Heart right ventricle (tissue), 16 donors: ENCODE data around the gene RPL39L. TPM values are rescaled to one million over a fixed set of nuclear protein-coding genes. Genes with fewer than 3 reads are reported as not detected.
A peak's percentile ranks its signal among the peaks of the same experiment; 100 is the strongest.

Source experiments
- ATAC-seq, 8 donors: fragments of 200-7000 bp; cut with Tn5 transposase; one replicate each; pipeline ENCODE4 v1.9.1; 2020; ENCODE audit warnings: mild to moderate bottlenecking in 8 of 8, moderate library complexity in 8 of 8, moderate number of reproducible peaks in 1 of 8
- DNase-seq, 2 donors: peaks; one replicate each; pipeline ENCODE4 v3.0.0-alpha.2; 2020
- H3K27ac ChIP-seq, 10 donors: fragments of 200-600 bp; sonication (generic) in 2 of 10; one replicate each; pipeline versions ENCODE4 v1.5.0 to v1.8.0; 2020 to 2022; ENCODE audit warnings: mild to moderate bottlenecking in 3 of 10
- H3K27me3 ChIP-seq, 7 donors: fragments of 200-600 bp; one replicate each; pipeline ENCODE4 v1.8.0; 2021 to 2022; ENCODE audit warnings: mild to moderate bottlenecking in 2 of 7
- H3K36me3 ChIP-seq, 9 donors: fragments of 200-600 bp; sonication (generic) in 1 of 9; one replicate each; pipeline versions ENCODE4 v1.5.0 to v1.8.0; 2020 to 2022; ENCODE audit warnings: mild to moderate bottlenecking in 2 of 9
- H3K4me1 ChIP-seq, 9 donors: fragments of 200-600 bp; sonication (generic) in 1 of 9; one replicate each; pipeline versions ENCODE4 v1.5.0 to v1.8.0; 2020 to 2022; ENCODE audit warnings: mild to moderate bottlenecking in 4 of 9
- H3K4me3 ChIP-seq, 10 donors: fragments of 200-600 bp; sonication (generic) in 2 of 10; one replicate each; pipeline versions ENCODE4 v1.5.0 to v1.8.0; 2020 to 2022; ENCODE audit warnings: mild to moderate bottlenecking in 7 of 10, moderate library complexity in 2 of 10
- H3K9me3 ChIP-seq, 11 donors: fragments of 200-600 bp in 10 of 11; sonication (generic) in 2 of 11; one replicate each; pipeline versions ENCODE4 v1.5.0 to v1.8.0; 2013 to 2022; ENCODE audit warnings: mild to moderate bottlenecking in 2 of 11, control low read depth in 1 of 11, moderate library complexity in 1 of 11
- CTCF ChIP-seq, 9 donors: fragments of 200-600 bp; sonication (generic) in 2 of 9; IDR thresholded peaks; one replicate each; pipeline versions ENCODE4 v1.5.0 to v1.8.0; 2021 to 2022; ENCODE audit warnings: antibody characterized with exemption in 9 of 9, mild to moderate bottlenecking in 5 of 9, moderate library complexity in 1 of 9
- WGBS, 2 donors: extraction: QIAGEN DNeasy Blood & Tissue Kit; methylation state at CpG; one replicate each; pipeline ENCODE4 v1.1.7; 2013; ENCODE audit warnings: inconsistent platforms in 1 of 2; 5-methylcytosine and 5-hydroxymethylcytosine counted together
- intact Hi-C, 10 donors: fragments of 100-400 bp; cut with DNase I; formaldehyde crosslinking; loops; one replicate each; pipeline versions ENCODE4 v1.11.1 to v1.14.2; 2022
- polyA plus RNA-seq, 2 donors: library from polyadenylated mRNA; stranded (reverse); fragments of 200-250 nt; gene quantifications; one replicate each; pipeline ENCODE4 v1.2.3, GENCODE V29; 2013
- total RNA-seq, 10 donors: library from RNA; stranded (reverse); fragmentation: NEBNext Ultra II Directional in 3 of 10; extraction: Animal tissue kit (Norgen Biotek cat#: 25700) in 3 of 10; gene quantifications; one replicate each; pipeline versions ENCODE4 v1.2.1 to v1.2.4, GENCODE V29; 2021 to 2023
- donor health status: Arrhythmogenic right ventricular cardiomyopathy.
- donor health status: ischemic (EF 13 %, LVEDD 7.1; RV severe dilation, severe dysfunction).
- donor health status: healthy with polysubstance abuse.
- donor health status: DM: no; HTN: yes; CAD: no.
- donor health status: DM: no; HTN: no; CAD: no.
- donor health status: ischemic (EF 25% LVEDD 6.9; RV normal size, moderate dysfunction).
- donor health status: ischemic (EF 25% LVEDD 5.7; RV mildly dilated, moderate dysfunction).
- donor health status: healthy.
- donor health status: DM: yes; HTN: yes; CAD: no.
- donor health status: Ischemic cardiomyopathy.
- donor health status: ischemic (EF 35%, LVEDD 5.7; RV mildly dilated, moderate dysfunction).
- donor health status: nonischemic (EF 11% LVEDD 7.7; RV severe dilation, severe dysfunction).
- donor health status: DM: yes; HTN: yes; CAD: no.
- donor health status: PGD.
- donor health status: ischemic (EF 29% LVEDD 5.4; RV normal size, mild dysfunction).
- donor health status: nonischemic (EF 23%, LVEDD 6.1; RV moderate dilation, normal function).

RPL39L gene
- total and polyA plus RNA-seq, 12 donors = 0.44 to 17.8 (median 5.6) TPM

- 63 to 68% methylated on average over 3 of the region's 3 CpGs for WGBS, 2 donors
- no peaks in the 10 kb centered on the region for H3K36me3 ChIP-seq
- TF ChIP-seq CTCF (IDR thresholded peaks at IDR 0.05) = no peak
- no peak overlapping the region for H3K27ac ChIP-seq
- peaks cover 0 to 20% (median 6%) of the 10 kb centered on the region in 9 donors for H3K4me1 ChIP-seq
- H3K27me3 ChIP-seq = no peaks in the 10 kb centered on the region
- no peak overlapping the region for H3K4me3 ChIP-seq
- H3K9me3 ChIP-seq = no peaks in the 10 kb centered on the region
- intact Hi-C loops = loop anchor here in 1 of 10 donors (10.0 kb wide), 1 partner anchor 57 kb away; no protein-coding TSS in a partner anchor
- DNase-seq (no peak), ATAC-seq (peak in 5 of 8 donors; percentile 16 to 59 (median 21))
Observed at GRCh38 chr3:187107989-187108388, 31.3 kb downstream of the RPL39L start.

- no peak overlapping the region for H3K4me3 ChIP-seq
- peak overlapping the region in 5 of 10 donors; percentile 4 to 69 (median 56) for H3K27ac ChIP-seq
- no peak for TF ChIP-seq CTCF (IDR thresholded peaks at IDR 0.05)
- ATAC-seq = peak in 2 of 8 donors; percentile 21 to 54
- WGBS, 2 donors = 77 to 78% methylated on average over 3 of the region's 3 CpGs
- no peak for DNase-seq
- no peaks in the 10 kb centered on the region for H3K9me3 ChIP-seq
- H3K4me1 ChIP-seq = peaks cover 0 to 42% (median 25%) of the 10 kb centered on the region in 9 donors
- intact Hi-C loops = loop anchor here in 1 of 10 donors (10.0 kb wide), 1 partner anchor 59 kb away; no protein-coding TSS in a partner anchor
- no peaks in the 10 kb centered on the region for H3K36me3 ChIP-seq
- H3K27me3 ChIP-seq = no peaks in the 10 kb centered on the region
Observed at GRCh38 chr3:187105700-187106099, 33.6 kb downstream of the RPL39L start.

GRCh38 chr3:187104933-187105332, 34.4 kb downstream of the RPL39L start:
- TF ChIP-seq CTCF (IDR thresholded peaks at IDR 0.05) = no peak
- peak overlapping the region in 7 of 10 donors; percentile 4 to 70 (median 56) for H3K27ac ChIP-seq
- no peaks in the 10 kb centered on the region for H3K27me3 ChIP-seq
- H3K4me3 ChIP-seq = peak overlapping the region in 5 of 10 donors; percentile 3 to 33 (median 20)
- peak in 1 of 2 donors; percentile 18 for DNase-seq
- 54 to 57% methylated on average over 7 of the region's 7 CpGs for WGBS, 2 donors
- intact Hi-C loops = loop anchor here in 2 of 10 donors (5.0 to 10.0 kb wide), 2 partner anchors 60 to 173 kb away; partner anchors contain the start of gene ST6GAL1 (in 1 of the 2)
- ATAC-seq = peak; percentile 42 to 64 (median 54)
- H3K36me3 ChIP-seq = no peaks in the 10 kb centered on the region
- no peaks in the 10 kb centered on the region for H3K9me3 ChIP-seq
- peaks cover 0 to 42% (median 25%) of the 10 kb centered on the region in 9 donors for H3K4me1 ChIP-seq

- intact Hi-C loops = loop anchor here in 2 of 10 donors (5.0 to 10.0 kb wide), 2 partner anchors 60 to 172 kb away; partner anchors contain the start of gene ST6GAL1 (in 1 of the 2)
- peak overlapping the region in 1 of 10 donors; percentile 23 for H3K4me3 ChIP-seq
- TF ChIP-seq CTCF (IDR thresholded peaks at IDR 0.05) = no peak
Observed at GRCh38 chr3:187104342-187104741, 35.0 kb downstream of the RPL39L start.

More at GRCh38 chr3:187104342-187104741, 35.0 kb downstream of the RPL39L start:
- Histone ChIP-seq H3K4me1 (peaks cover 0 to 42% (median 25%) of the 10 kb centered on the region in 9 donors), H3K36me3 (no peaks in the 10 kb centered on the region), H3K27me3 (no peaks in the 10 kb centered on the region), H3K9me3 (peaks cover 0 to 5% (median 0%) of the 10 kb centered on the region in 11 donors), H3K27ac (peak overlapping the region in 7 of 10 donors; percentile 4 to 70 (median 56))
- ATAC-seq (peak in 2 of 8 donors; percentile 31 to 40), DNase-seq (no peak)
- WGBS, 2 donors = 82 to 88% methylated on average over 7 of the region's 7 CpGs
